SIG-M5 (cell line): ENCODE results near the gene TK1.
"Not testable (repeated sequence)": the region's sequence is repeated elsewhere in the genome, so short reads cannot be mapped to it uniquely, and the experiment has no call there.

Experiments
- DNase-seq: peaks from one replicate; lab custom pipeline; 2025; lab: John Stamatoyannopoulos, UW

The TK1 gene, protein sequence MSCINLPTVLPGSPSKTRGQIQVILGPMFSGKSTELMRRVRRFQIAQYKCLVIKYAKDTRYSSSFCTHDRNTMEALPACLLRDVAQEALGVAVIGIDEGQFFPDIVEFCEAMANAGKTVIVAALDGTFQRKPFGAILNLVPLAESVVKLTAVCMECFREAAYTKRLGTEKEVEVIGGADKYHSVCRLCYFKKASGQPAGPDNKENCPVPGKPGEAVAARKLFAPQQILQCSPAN

GRCh38 chr17:78186692-78187595 lies at the start of gene TK1, which contains the start of gene AFMID:
TK1 (minus strand) TSS chr17:78187052; CDS start chr17:78186994, 58 bp downstream.
AFMID (plus strand) TSS chr17:78187362; CDS start chr17:78187371, 9 bp downstream.
- DNase-seq: peak; percentile 70

DNA sequence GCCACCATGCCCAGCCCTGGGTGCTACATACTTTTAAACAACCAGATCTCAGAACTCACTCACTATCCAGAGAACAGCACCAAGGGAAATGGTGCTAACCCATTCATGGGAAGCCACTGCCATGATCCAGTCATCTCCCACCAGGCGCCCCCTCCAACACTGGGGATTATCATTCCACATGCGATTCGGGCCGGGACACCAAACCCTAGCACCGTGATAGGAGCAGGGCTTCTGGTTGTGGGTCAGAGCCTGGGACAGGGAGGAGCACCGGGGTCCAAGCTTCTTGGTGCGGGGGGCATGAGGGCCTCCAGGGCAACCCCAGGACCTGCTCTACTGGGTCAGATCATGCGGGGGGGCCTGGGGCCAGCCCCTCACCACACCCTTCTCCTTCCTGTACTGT lies 49.0 kb upstream of the TK1 start:
- DNase-seq: no peak

DNA sequence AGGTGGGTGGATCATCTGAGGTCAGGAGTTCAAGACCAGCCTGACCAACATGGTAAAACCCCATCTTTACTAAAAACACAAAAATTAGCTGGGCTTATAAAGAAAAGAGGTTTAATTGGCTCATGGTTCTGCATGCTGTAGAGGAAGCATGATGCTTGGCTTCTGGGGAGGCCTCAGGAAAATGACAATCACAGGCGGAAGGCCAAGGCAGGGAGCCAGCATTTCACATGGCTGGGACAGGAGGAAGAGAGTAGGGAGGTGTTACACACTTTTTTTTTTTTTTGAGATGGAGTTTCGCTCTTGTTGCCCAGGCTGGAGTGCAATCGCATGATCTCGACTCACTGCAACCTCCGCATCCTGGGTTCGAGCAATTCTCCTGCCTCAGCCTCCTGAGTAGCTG lies 48.2 kb upstream of the TK1 start:
- not testable (repeated sequence) for DNase-seq

DNA sequence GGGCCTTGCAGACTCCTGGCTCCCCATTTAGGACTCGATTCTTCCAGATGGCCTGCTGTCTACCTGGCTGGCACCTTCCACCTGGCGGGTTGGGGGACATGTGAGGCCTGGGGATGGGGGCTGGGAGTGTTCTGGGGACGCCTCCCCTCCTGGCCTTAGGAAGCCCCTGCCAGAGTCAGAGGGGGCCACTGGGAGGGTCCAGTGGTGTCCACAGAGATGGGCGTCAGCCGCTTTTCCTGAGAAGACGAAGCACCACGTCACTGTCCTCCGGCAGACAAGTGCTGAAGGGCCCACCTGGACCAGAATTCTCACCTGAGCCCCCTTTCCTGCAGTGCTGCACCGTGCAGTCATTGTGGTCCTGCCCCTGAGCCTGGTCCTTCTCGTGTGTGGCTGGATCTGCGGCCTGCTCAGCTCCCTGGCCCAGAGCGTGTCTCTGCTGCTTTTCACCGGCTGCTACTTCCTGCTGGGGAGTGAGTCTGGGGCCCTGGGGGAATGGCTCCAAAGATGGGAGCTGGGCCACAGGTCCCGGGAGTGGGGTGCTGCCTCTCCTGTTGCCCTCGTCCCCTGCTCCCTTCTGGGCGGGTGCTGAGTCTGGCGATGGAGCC lies 47.5 kb upstream of the TK1 start:
- DNase-seq: no peak

DNA sequence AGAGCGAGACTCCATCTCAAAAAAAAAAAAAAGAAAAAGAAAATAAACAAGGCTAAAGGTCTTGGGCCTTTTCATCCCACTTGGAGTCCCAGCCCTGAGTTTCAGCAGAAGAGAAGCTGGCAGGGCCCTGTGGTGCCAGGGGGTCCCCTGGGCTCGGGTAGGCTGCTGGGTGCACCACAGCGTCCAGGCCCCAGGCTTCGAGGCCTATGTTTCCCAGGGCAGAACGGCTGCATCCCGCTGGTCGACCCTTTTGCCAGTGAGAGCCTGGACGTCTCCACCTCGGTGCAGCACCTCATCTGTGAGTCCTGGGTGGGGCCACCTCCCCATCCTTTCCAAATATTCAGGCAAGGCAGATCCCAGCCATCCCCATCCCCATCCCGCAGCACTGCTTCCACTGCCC lies 46.8 kb upstream of the TK1 start:
- no peak for DNase-seq

- no peak for DNase-seq
Measured at GRCh38 chr17:78232859-78233173, 46.0 kb upstream of the TK1 start.

GRCh38 chr17:78231991-78232858 lies 45.4 kb upstream of the TK1 start:
- DNase-seq: no peak

- no peak for DNase-seq
Measured at GRCh38 chr17:78230996-78231935, 44.4 kb upstream of the TK1 start, which contains the start of gene TMEM235. TMEM235 (plus strand) TSS chr17:78231631; CDS start chr17:78232024, 393 bp downstream.

DNA sequence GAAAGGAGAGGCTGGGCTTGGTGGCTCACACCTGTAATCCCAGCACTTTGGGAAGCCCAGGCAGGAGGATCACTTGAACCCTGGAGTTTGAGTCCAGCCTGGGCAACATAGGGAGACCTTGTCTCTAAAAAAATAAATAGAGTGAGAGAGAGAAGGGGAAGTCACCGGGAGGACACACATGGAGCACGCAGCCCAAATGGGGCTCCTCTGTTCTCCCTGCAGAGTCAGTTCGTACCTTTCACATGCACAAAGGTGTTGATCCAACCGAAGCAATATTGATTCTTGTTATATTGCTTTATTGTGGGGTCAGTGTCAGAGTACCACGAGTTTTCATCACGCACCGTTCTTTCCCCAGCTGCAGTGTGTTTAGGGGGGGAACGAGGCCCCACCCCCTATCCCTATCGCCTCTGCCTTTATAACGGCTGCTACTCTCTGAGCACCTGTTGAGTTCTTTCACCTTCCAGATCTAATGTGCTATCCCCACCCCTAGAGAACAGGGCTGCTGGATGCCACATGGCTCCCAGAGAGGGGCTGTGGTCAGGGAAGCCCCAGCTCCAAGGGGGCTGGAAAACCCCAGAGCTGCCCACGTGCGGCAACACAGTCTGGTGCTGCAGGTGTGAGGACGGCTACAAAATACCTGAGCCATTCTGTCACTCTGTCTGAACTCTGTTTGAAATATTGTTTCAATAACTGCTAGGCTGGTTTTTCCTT lies 43.6 kb upstream of the TK1 start:
- no peak for DNase-seq

- DNase-seq: no peak
Measured at GRCh38 chr17:78228176-78228575, 41.3 kb upstream of the TK1 start.

DNA sequence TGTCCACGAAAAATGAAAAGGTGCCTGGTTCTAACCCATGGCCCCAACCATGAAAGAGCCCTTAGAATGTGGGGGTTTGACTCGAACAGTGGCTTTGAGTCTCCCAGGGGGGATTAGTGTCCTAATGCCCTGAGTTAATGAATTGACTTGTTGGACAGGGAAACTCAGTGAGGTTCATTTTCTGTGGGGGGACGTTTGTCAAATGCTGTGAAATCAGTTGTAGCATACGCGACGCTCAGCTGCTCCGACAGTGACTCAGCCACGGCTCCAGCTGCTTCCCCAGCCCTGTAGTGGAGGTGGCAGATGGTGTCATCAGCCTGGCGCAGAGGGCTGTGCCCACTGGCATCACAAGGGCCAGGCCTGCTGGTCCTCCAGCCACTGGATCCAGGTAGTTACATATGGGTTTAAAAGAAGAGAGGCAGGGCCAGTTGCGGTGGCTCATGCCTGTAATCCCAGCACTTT lies 40.6 kb upstream of the TK1 start:
- no peak for DNase-seq

- DNase-seq: no peak
Measured at GRCh38 chr17:78226759-78227454, 40.1 kb upstream of the TK1 start.

DNA sequence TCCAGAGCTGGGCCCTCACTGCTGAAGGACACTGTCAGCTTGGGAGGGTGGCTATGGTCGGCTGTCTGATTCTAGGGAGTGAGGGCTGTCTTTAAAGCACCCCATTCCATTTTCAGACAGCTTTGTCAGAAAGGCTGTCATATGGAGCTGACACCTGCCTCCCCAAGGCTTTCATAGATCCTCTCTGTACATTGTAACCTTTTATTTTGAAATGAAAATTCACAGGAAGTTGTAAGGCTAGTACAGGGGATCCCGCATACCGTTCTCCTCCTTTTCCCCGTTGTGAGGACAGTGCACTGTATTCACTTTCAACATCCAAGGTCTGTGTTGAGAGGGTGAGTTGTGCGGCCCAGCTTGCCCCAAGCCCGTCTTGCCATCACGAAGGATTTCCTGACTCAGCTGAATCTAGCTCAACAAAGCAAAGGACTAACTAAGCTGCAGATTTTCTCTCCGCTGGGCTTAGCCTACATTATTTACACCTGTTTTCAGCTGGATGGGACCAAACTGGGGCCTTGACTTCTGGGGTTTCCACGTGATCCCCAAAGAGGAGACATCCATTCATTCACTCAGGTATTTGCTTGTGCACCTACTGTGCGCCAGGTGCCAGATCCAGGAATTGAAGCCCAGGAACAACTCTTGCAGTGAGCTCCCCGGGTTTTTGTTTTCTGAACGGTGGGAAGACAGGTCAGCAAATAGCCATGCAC lies 39.4 kb upstream of the TK1 start:
- DNase-seq: no peak

DNA sequence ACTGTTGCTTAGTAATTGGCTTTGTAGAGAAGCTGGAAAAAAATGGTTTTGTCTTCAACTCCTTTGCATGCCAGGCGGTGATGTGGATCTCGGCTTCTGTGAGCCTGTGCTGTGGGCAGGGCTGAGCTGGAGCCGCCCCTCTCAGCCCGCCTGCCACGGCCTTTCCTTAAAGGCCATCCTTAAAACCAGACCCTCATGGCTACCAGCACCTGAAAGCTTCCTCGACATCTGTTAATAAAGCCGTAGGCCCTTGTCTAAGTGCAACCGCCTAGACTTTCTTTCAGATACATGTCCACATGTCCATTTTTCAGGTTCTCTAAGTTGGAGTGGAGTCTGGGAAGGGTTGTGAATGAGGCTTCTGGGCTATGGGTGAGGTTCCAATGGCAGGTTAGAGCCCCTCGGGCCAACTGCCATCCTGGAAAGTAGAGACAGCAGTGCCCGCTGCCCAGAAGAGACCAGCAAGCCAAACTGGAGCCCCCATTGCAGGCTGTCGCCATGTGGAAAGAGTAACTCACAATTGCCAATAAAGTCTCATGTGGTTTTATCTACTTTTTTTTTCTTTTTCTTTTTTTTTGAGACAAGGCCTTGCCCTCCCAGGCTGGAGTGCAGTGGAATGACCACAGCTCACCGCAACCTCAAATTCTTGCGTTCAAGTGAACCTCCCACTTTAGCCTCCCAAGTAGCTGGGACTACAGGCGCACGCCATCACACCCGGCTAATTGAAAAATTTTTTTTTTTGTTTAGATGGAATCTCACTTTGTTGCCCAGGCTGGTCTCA lies 38.4 kb upstream of the TK1 start:
- DNase-seq: no peak

DNA sequence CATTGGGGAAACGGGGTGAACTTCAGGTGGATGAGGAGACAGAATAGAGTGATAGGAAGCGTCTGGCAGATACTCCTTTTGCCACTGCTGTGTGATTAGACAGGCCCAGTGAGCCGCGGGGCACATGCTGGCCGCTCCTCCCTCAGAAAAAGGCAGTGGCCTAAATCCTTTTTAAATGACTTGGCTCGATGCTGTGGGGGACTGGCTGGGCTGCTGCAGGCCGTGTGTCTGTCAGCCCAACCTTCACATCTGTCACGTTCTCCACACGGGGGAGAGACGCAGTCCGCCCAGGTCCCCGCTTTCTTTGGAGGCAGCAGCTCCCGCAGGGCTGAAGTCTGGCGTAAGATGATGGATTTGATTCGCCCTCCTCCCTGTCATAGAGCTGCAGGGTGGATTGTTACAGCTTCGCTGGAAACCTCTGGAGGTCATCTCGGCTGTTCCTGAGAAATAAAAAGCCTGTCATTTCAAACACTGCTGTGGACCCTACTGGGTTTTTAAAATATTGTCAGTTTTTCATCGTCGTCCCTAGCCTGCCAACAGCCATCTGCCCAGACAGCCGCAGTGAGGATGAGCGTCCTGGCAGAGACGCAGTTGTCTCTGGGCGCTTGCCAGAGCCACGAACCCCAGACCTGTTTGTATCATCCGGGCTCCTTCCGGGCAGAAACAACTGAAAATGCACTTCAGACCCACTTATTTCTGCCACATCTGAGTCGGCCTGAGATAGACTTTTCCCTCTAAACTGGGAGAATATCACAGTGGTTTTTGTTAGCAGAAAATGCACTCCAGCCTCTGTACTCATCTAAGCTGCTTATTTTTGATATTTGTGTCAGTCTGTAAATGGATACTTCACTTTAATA lies 37.6 kb upstream of the TK1 start:
- no peak for DNase-seq

DNA sequence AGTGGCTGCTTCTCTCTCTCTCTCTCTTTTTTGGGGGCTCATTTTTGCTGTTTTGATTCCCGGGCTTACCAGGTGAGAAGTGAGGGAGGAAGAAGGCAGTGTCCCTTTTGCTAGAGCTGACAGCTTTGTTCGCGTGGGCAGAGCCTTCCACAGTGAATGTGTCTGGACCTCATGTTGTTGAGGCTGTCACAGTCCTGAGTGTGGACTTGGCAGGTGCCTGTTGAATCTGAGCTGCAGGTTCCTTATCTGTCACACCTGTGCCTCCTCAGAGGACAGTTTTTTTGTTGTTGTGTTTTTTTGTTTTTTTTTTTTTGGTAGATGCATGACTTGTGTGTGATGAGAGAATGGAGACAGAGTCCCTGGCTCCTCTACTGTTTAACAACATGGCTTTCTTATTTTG lies 36.9 kb upstream of the TK1 start:
- DNase-seq: no peak

- DNase-seq: no peak
Measured at GRCh38 chr17:78223061-78223460, 36.2 kb upstream of the TK1 start.
